BE2C (cell line): ENCODE measurements around the gene AASS. TPM values are rescaled to one million over a fixed set of nuclear protein-coding genes. Genes with fewer than 3 reads are reported as not detected.
"Not testable (repeated sequence)": the region's sequence is repeated elsewhere in the genome, so short reads cannot be mapped to it uniquely, and the experiment has no call there.

Source experiments
- DNase-seq: peaks from one replicate; pipeline ENCODE4 v3.0.0-alpha.2; 2020
- H3K27me3 ChIP-seq: fragments of 250-450 bp; sonication (Bioruptor Pico); 2 replicates; pipeline ENCODE4 v1.5.1; 2020; ENCODE audit warnings: mild to moderate bottlenecking
- H3K36me3 ChIP-seq: fragments of 250-450 bp; sonication (Bioruptor Pico); 2 replicates; pipeline ENCODE4 v1.5.1; 2020; ENCODE audit warnings: mild to moderate bottlenecking
- H3K4me1 ChIP-seq: fragments of 250-450 bp; sonication (Bioruptor Pico); 2 replicates; pipeline ENCODE4 v1.5.1; 2020
- H3K4me3 ChIP-seq: 2 replicates; pipeline ENCODE4 v1.5.1; 2011; ENCODE audit warnings: low read depth, low read length
- H3K9me3 ChIP-seq: fragments of 250-450 bp; sonication (Bioruptor Pico); 2 replicates; pipeline ENCODE4 v1.5.1; 2020
- polyA plus RNA-seq: library from polyadenylated mRNA; unstranded; fragments of >200 nt; gene quantifications from one replicate; pipeline ENCODE4 v1.2.1, GENCODE V29; 2012; ENCODE audit warnings: low read depth, missing spikeins; ENCODE audit not compliant: insufficient read length, insufficient read depth
- TF ChIP-seq, protein P1 (sequence below): IDR thresholded peaks from 2 replicates; pipeline ENCODE4 v1.5.1; 2012; ENCODE audit warnings: mild to moderate bottlenecking, low read depth, low read length

The AASS gene
- polyA plus RNA-seq, result not detected

- H3K36me3 ChIP-seq, result no peaks in the 10 kb centered on the region
- no peaks in the 10 kb centered on the region for H3K4me1 ChIP-seq
- peak; percentile 91 for DNase-seq
- peaks cover 12% of the 10 kb centered on the region for H3K27me3 ChIP-seq
- TF ChIP-seq, protein P1, sequence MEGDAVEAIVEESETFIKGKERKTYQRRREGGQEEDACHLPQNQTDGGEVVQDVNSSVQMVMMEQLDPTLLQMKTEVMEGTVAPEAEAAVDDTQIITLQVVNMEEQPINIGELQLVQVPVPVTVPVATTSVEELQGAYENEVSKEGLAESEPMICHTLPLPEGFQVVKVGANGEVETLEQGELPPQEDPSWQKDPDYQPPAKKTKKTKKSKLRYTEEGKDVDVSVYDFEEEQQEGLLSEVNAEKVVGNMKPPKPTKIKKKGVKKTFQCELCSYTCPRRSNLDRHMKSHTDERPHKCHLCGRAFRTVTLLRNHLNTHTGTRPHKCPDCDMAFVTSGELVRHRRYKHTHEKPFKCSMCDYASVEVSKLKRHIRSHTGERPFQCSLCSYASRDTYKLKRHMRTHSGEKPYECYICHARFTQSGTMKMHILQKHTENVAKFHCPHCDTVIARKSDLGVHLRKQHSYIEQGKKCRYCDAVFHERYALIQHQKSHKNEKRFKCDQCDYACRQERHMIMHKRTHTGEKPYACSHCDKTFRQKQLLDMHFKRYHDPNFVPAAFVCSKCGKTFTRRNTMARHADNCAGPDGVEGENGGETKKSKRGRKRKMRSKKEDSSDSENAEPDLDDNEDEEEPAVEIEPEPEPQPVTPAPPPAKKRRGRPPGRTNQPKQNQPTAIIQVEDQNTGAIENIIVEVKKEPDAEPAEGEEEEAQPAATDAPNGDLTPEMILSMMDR, result no peak
- peak within 1 kb of the TSS; percentile 83 for H3K4me3 ChIP-seq
- H3K9me3 ChIP-seq, result no peaks in the 10 kb centered on the region
Measured at GRCh38 chr7:122143751-122144711, at the start of gene AASS. AASS (minus strand) TSS chr7:122144249; CDS start chr7:122133726, 10,523 bp downstream.

- no peaks in the 10 kb centered on the region for H3K4me1 ChIP-seq
- no peaks in the 10 kb centered on the region for H3K27me3 ChIP-seq
- H3K36me3 ChIP-seq, result no peaks in the 10 kb centered on the region
- H3K4me3 ChIP-seq, result no peak overlapping the region
- TF ChIP-seq, protein P1, result no peak
- H3K9me3 ChIP-seq, result no peaks in the 10 kb centered on the region
- DNase-seq, result no peak
Measured at GRCh38 chr7:122188785-122189184, 44.7 kb upstream of the AASS start.

DNA sequence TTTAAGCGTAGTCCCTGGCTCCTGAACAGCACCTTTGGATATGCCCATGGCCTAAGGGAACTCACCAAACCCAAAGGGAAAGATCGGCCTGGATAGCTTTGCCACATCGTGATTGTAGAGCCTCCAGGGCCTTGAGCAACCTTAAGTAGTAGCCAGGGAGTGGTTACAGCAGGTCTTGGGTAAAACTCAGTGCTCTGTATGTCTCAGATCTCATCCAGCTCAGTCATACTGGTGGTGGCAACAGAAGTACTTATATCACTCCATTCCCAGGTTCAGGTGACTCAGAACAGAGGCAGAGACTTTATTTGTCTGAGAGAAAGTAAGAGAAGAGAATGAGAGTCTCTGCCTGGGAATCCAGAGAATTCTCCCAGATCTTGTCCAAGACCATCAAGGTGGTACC lies 39.1 kb upstream of the AASS start:
- no peak overlapping the region for H3K4me3 ChIP-seq
- H3K9me3 ChIP-seq, result no peaks in the 10 kb centered on the region
- TF ChIP-seq, protein P1, result no peak
- H3K36me3 ChIP-seq, result no peaks in the 10 kb centered on the region
- no peaks in the 10 kb centered on the region for H3K27me3 ChIP-seq
- no peak for DNase-seq
- no peaks in the 10 kb centered on the region for H3K4me1 ChIP-seq

DNA sequence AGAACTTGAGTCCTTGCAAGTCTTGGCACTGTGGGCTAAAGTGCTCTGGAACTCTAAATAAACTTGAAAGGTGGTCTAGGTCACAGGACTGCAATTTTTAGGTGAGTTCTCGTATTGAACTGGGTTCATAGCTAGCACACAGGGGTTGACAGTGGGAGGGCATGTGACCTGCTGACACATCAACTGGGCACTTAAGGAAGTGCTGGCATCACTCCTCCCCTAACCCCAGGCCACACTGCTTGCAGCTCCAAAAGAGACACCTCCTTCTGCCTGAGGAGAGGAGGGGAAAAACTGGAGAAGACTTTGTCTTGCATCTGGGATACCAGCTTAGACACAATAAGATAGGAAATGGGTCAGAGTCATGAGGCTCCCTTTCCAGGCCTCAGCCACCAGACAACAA lies 38.0 kb upstream of the AASS start:
- Histone ChIP-seq H3K4me1 (no peaks in the 10 kb centered on the region), H3K27me3 (no peaks in the 10 kb centered on the region), H3K36me3 (no peaks in the 10 kb centered on the region), H3K9me3 (no peaks in the 10 kb centered on the region), H3K4me3 (no peak overlapping the region)
- TF ChIP-seq, protein P1, result no peak
- no peak for DNase-seq

- DNase-seq, H3K4me3 ChIP-seq, H3K4me1 ChIP-seq, H3K27me3 ChIP-seq, H3K36me3 ChIP-seq, H3K9me3 ChIP-seq: not testable (repeated sequence)
Measured at GRCh38 chr7:122172144-122172543, 28.1 kb upstream of the AASS start.

- Histone ChIP-seq H3K36me3 (no peaks in the 10 kb centered on the region), H3K27me3 (no peaks in the 10 kb centered on the region), H3K9me3 (no peaks in the 10 kb centered on the region), H3K4me1 (no peaks in the 10 kb centered on the region), H3K4me3 (no peak overlapping the region)
- TF ChIP-seq, protein P1, result no peak
- DNase-seq, result no peak
Measured at GRCh38 chr7:122166740-122167139, 22.7 kb upstream of the AASS start.
